NCI-H1694 treated with DMSO at 0.1 percent for 48 hours (cell line): ENCODE results near the gene RASA4.
"Not testable (repeated sequence)": the region's sequence is repeated elsewhere in the genome, so short reads cannot be mapped to it uniquely, and the experiment has no call there.

ENCODE experiments used
- DNase-seq: peaks from one replicate; lab custom pipeline; 2025; lab: John Stamatoyannopoulos, UW

RASA4 gene

GRCh38 chr7:102616507-102617125 lies at the start of gene RASA4:
RASA4 (minus strand) TSS chr7:102616756; CDS start chr7:102616689, 67 bp downstream.
- DNase-seq: not testable (repeated sequence)

GRCh38 chr7:102664765-102665164 lies 48.2 kb upstream of the RASA4 start:
- DNase-seq: not testable (repeated sequence)

- DNase-seq: not testable (repeated sequence)
Observed at GRCh38 chr7:102649924-102650323, 33.4 kb upstream of the RASA4 start, which contains the start of gene SPDYE2B. SPDYE2B (plus strand) TSS chr7:102650319; CDS start chr7:102652349, 2,030 bp downstream.

GRCh38 chr7:102647813-102648212 lies 31.3 kb upstream of the RASA4 start:
- not testable (repeated sequence) for DNase-seq

- DNase-seq: not testable (repeated sequence)
Observed at GRCh38 chr7:102643404-102643803, 26.8 kb upstream of the RASA4 start.

GRCh38 chr7:102642691-102643090 lies 26.1 kb upstream of the RASA4 start, which contains the start of gene UPK3BL1:
UPK3BL1 (minus strand) TSS chr7:102642791; CDS start chr7:102642741, 50 bp downstream.
- DNase-seq: not testable (repeated sequence)

- not testable (repeated sequence) for DNase-seq
Observed at GRCh38 chr7:102638848-102639247, 22.3 kb upstream of the RASA4 start.

GRCh38 chr7:102636956-102637355 lies 20.4 kb upstream of the RASA4 start:
- DNase-seq: not testable (repeated sequence)

- not testable (repeated sequence) for DNase-seq
Observed at GRCh38 chr7:102635354-102635753, 18.8 kb upstream of the RASA4 start.

GRCh38 chr7:102634299-102634698 lies 17.7 kb upstream of the RASA4 start:
- DNase-seq: not testable (repeated sequence)

GRCh38 chr7:102630622-102631021 lies 14.1 kb upstream of the RASA4 start:
- not testable (repeated sequence) for DNase-seq

GRCh38 chr7:102627271-102627904 lies 10.8 kb upstream of the RASA4 start:
- DNase-seq: not testable (repeated sequence)

GRCh38 chr7:102618122-102618521 lies 1.6 kb upstream of the RASA4 start:
- not testable (repeated sequence) for DNase-seq

GRCh38 chr7:102615930-102616329 lies 626 bp downstream of the RASA4 start:
- DNase-seq: not testable (repeated sequence)

- not testable (repeated sequence) for DNase-seq
Observed at GRCh38 chr7:102614873-102615272, 1.7 kb downstream of the RASA4 start.

GRCh38 chr7:102614346-102614697 lies 2.2 kb downstream of the RASA4 start:
- DNase-seq: not testable (repeated sequence)

- not testable (repeated sequence) for DNase-seq
Observed at GRCh38 chr7:102613575-102614345, 2.8 kb downstream of the RASA4 start.

GRCh38 chr7:102611675-102612325 lies 4.8 kb downstream of the RASA4 start:
- not testable (repeated sequence) for DNase-seq

- not testable (repeated sequence) for DNase-seq
Observed at GRCh38 chr7:102611013-102611674, 5.4 kb downstream of the RASA4 start.

- not testable (repeated sequence) for DNase-seq
Observed at GRCh38 chr7:102610441-102610840, 6.1 kb downstream of the RASA4 start.

- DNase-seq: not testable (repeated sequence)
Observed at GRCh38 chr7:102609734-102610133, 6.8 kb downstream of the RASA4 start.
